ENCODE measurements around the gene GRK3. TPM values are rescaled to one million over a fixed set of nuclear protein-coding genes. Genes with fewer than 3 reads are reported as not detected.
"Not testable (repeated sequence)": the region's sequence is repeated elsewhere in the genome, so short reads cannot be mapped to it uniquely, and the experiment has no call there.

GRK3 gene
- total RNA-seq, 1 experiment from 2014 or later: 0.37 TPM

DNA sequence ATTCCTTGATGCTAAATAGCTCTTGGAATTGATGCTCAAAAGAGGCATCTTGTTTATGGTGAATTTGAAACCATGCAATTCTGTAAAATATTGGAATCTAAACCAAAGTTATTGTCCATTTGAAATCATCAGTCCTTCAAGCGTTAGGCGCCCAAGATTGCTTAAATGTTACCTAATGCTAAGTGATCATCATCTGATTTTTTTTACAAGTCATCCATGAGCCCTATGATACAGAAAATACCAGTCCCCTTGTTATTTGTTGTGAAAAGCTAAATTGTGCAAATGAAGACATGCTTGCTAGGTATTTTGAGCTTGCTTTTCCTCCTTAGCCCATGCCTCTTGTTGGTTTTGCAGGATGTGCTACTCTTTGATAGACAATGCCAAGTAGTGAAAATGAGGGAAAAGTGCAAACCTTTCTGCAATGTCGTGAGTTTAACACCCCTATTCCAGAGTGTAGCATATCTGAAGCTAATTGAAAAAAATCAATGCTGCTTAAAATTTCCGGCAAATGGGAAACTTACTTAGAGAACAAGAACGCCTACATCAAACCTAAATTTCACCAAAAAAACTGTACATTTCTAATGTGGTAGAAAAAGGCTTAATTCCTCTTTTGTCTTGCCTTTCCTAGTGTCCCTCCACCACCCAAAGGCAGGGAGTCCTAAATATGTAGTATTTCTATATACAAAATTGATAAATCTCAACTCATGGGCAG, 1.9 kb downstream of the GRK3 start:
- H3K27me3 ChIP-seq (ENCODE audit: insufficient read depth, low read depth): peaks cover 42% of the 10 kb centered on the region; the same call in 1 of the 2 replicates
- no peak overlapping the region for H2AFZ ChIP-seq
- H3K9me2 ChIP-seq (ENCODE audit: insufficient read depth): no peaks in the 10 kb centered on the region
- ChIA-PET CTCF (no interaction called here), POLR2A (ENCODE audit: unreplicated experiment) (no interaction called here)
- no peak overlapping the region for H3K4me2 ChIP-seq
- no peaks in the 10 kb centered on the region for H4K20me1 ChIP-seq (ENCODE audit: insufficient read depth)
- no peaks in the 10 kb centered on the region for H3K4me1 ChIP-seq (replicated peaks; ENCODE audit: insufficient read depth)
- H3K36me3 ChIP-seq (ENCODE audit: low read depth): no peaks in the 10 kb centered on the region
- TF ChIP-seq EZH2 (IDR thresholded peaks at IDR 0.05; ENCODE audit: low read depth) (no peak), CTCF (conservative IDR thresholded peaks at IDR 0.05) (no peak)
- H3K79me2 ChIP-seq (ENCODE audit: low read depth): no peaks in the 10 kb centered on the region
- no peak overlapping the region for H3K4me3 ChIP-seq
- BruUV-seq (replicated peaks): no TSS peak
- no peak overlapping the region for H3K27ac ChIP-seq
- no peaks in the 10 kb centered on the region for H3F3A ChIP-seq (ENCODE audit: insufficient read depth, low read depth)
- intact Hi-C loops (cut with micrococcal nuclease; ENCODE audit: unreplicated experiment): no loop called here
- no peak for DNase-seq
- no peaks in the 10 kb centered on the region for H3K9me3 ChIP-seq (ENCODE audit: insufficient read depth, low read depth)

DNA sequence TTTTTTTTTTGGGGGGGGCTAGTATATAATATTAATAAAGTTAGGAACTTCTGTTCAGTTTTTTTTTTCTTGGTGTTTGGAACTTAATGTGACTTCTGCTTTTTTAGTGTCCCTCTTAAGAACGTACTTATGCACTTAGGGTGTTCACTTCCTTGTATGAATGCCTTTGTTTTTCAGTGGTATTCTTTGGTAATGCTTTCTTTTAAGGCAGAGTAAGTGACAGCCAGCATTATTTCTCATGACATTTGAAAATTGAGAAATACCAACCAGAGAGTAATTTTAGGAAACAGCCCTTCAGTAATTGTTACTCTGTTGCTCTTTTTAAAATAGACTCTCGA, 2.4 kb downstream of the GRK3 start:
- Histone ChIP-seq H3K79me2 (ENCODE audit: low read depth) (no peaks in the 10 kb centered on the region), H3K27me3 (ENCODE audit: insufficient read depth, low read depth) (peaks cover 41% of the 10 kb centered on the region; the same call in 1 of the 2 replicates), H3K36me3 (ENCODE audit: low read depth) (no peaks in the 10 kb centered on the region), H3F3A (ENCODE audit: insufficient read depth, low read depth) (no peaks in the 10 kb centered on the region), H3K4me3 (no peak overlapping the region), H3K4me2 (no peak overlapping the region), H3K4me1 (replicated peaks; ENCODE audit: insufficient read depth) (no peaks in the 10 kb centered on the region), H2AFZ (no peak overlapping the region), H3K9me2 (ENCODE audit: insufficient read depth) (no peaks in the 10 kb centered on the region), H4K20me1 (ENCODE audit: insufficient read depth) (no peaks in the 10 kb centered on the region), H3K9me3 (ENCODE audit: insufficient read depth, low read depth) (no peaks in the 10 kb centered on the region), H3K27ac (no peak overlapping the region)
- DNase-seq: no peak
- intact Hi-C loops (cut with micrococcal nuclease; ENCODE audit: unreplicated experiment): no loop called here
- ChIA-PET CTCF (no interaction called here), POLR2A (ENCODE audit: unreplicated experiment) (no interaction called here)
- no peak for TF ChIP-seq EZH2 (IDR thresholded peaks at IDR 0.05; ENCODE audit: low read depth)
- BruUV-seq (replicated peaks): no TSS peak

DNA sequence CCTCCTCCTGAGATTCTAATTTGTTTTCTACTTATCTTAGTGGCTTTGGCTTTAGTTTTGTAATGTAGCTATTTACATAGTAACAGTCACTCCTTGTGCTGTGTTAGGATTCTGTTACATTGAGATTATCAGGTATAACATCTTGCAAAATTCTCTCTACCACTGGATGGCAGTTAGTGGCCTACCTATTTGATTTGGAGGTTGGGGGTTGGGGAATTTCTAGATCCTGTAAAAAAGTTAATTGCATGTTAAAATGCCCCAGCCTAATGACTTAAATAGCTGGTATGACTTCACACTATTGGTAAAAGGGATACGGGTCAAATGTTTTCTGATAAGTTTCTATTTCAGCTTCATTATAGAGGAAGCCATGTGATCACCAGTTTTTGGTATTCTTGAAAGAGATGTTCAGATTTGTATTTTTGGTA, 2.8 kb downstream of the GRK3 start:
- H2AFZ ChIP-seq: no peak overlapping the region
- POLR2A ChIA-PET (ENCODE audit: unreplicated experiment): no interaction called here
- H4K20me1 ChIP-seq (ENCODE audit: insufficient read depth): no peaks in the 10 kb centered on the region
- CTCF ChIA-PET: no interaction called here
- no peaks in the 10 kb centered on the region for H3K36me3 ChIP-seq (ENCODE audit: low read depth)
- no peaks in the 10 kb centered on the region for H3K9me2 ChIP-seq (ENCODE audit: insufficient read depth)
- no peaks in the 10 kb centered on the region for H3K9me3 ChIP-seq (ENCODE audit: insufficient read depth, low read depth)
- TF ChIP-seq CTCF (conservative IDR thresholded peaks at IDR 0.05) (no peak), EZH2 (IDR thresholded peaks at IDR 0.05; ENCODE audit: low read depth) (no peak)
- peaks cover 41% of the 10 kb centered on the region; the same call in 1 of the 2 replicates for H3K27me3 ChIP-seq (ENCODE audit: insufficient read depth, low read depth)
- DNase-seq: no peak
- BruUV-seq (replicated peaks): no TSS peak
- H3K4me3 ChIP-seq: no peak overlapping the region
- H3F3A ChIP-seq (ENCODE audit: insufficient read depth, low read depth): no peaks in the 10 kb centered on the region
- intact Hi-C loops (cut with micrococcal nuclease; ENCODE audit: unreplicated experiment): no loop called here
- H3K79me2 ChIP-seq (ENCODE audit: low read depth): no peaks in the 10 kb centered on the region
- no peak overlapping the region for H3K4me2 ChIP-seq
- no peaks in the 10 kb centered on the region for H3K4me1 ChIP-seq (replicated peaks; ENCODE audit: insufficient read depth)
- no peak overlapping the region for H3K27ac ChIP-seq

- intact Hi-C loops (cut with micrococcal nuclease; ENCODE audit: unreplicated experiment); POLR2A ChIA-PET (ENCODE audit: unreplicated experiment); H3K4me2 ChIP-seq: not testable (repeated sequence)
Observed at GRCh38 chr22:25568066-25568465, 3.6 kb downstream of the GRK3 start.

More at GRCh38 chr22:25568066-25568465, 3.6 kb downstream of the GRK3 start:
- CTCF ChIA-PET; H3K9me3 ChIP-seq (ENCODE audit: insufficient read depth, low read depth); DNase-seq; H3K4me1 ChIP-seq (replicated peaks; ENCODE audit: insufficient read depth); H3K27ac ChIP-seq; H2AFZ ChIP-seq; H3F3A ChIP-seq (ENCODE audit: insufficient read depth, low read depth); H3K4me3 ChIP-seq; H4K20me1 ChIP-seq (ENCODE audit: insufficient read depth); H3K79me2 ChIP-seq (ENCODE audit: low read depth); BruUV-seq (replicated peaks); H3K9me2 ChIP-seq (ENCODE audit: insufficient read depth); H3K36me3 ChIP-seq (ENCODE audit: low read depth): not testable (repeated sequence)
- H3K27me3 ChIP-seq (ENCODE audit: insufficient read depth, low read depth): peaks cover 41% of the 10 kb centered on the region; the same call in 1 of the 2 replicates
